IMR-90 (cell line): ENCODE measurements around the gene PANX1. TPM values are rescaled to one million over a fixed set of nuclear protein-coding genes. Genes with fewer than 3 reads are reported as not detected.

ENCODE experiments used
- ATAC-seq: fragments of 200-7000 bp; cut with Tn5 transposase; 2 replicates; pipeline ENCODE4 v1.9.1; 2020; ENCODE audit warnings: low read depth, mild to moderate bottlenecking, moderate library complexity
- BruUV-seq: library from RNA; stranded (reverse); fragments of 400-500 nt; replicated peaks from 2 replicates; lab custom pipeline; 2021; lab: Mats Ljungman, UMichigan
- CTCF ChIA-PET: fragments of 300-600 bp; formaldehyde crosslinking; extraction: SDS; loops from one replicate; lab custom pipeline; 2021; ENCODE audit warnings: antibody characterized with exemption; lab: Yijun Ruan, JAX
- POLR2A ChIA-PET: fragments of 300-600 bp; sonication (Branson Sonifier 250); formaldehyde crosslinking; loops from one replicate; lab custom pipeline; 2022; ENCODE audit warnings: antibody characterized with exemption; ENCODE audit not compliant: unreplicated experiment; lab: Charles Lee
- DNase-seq: peaks from one replicate; pipeline ENCODE4 v3.0.0; 2013
- H2AFZ ChIP-seq: replicated peaks from 2 replicates; pipeline ENCODE3; 2013; ENCODE audit warnings: low read length, mild to moderate bottlenecking; ENCODE audit not compliant: poor library complexity
- H2AK5ac ChIP-seq: 2 replicates; pipeline ENCODE4 v1.6.1; 2013; ENCODE audit warnings: low read depth, low read length, inconsistent platforms
- H2AK9ac ChIP-seq: replicated peaks from 2 replicates; pipeline ENCODE3; 2013; ENCODE audit warnings: mild to moderate bottlenecking, low read depth, low read length, moderate library complexity; ENCODE audit not compliant: poor library complexity
- H2BK120ac ChIP-seq: 2 replicates; pipeline ENCODE4 v1.6.1; 2013; ENCODE audit warnings: low read depth, low read length, inconsistent platforms
- H2BK15ac ChIP-seq: 3 replicates; pipeline ENCODE4 v1.6.1; 2013; ENCODE audit warnings: low read depth, low read length, inconsistent platforms
- H2BK20ac ChIP-seq: 2 replicates; pipeline ENCODE4 v1.6.1; 2013; ENCODE audit warnings: low read depth, mild to moderate bottlenecking, inconsistent platforms, low read length, moderate library complexity
- H2BK5ac ChIP-seq: 2 replicates; pipeline ENCODE4 v1.6.1; 2013; ENCODE audit warnings: mild to moderate bottlenecking, low read depth, low read length, inconsistent platforms; ENCODE audit not compliant: poor library complexity, severe bottlenecking
- H3K14ac ChIP-seq: replicated peaks from 2 replicates; pipeline ENCODE4 v1.6.1; 2013; ENCODE audit warnings: low read depth, low read length, inconsistent platforms
- H3K18ac ChIP-seq: 2 replicates; pipeline ENCODE4 v1.6.1; 2013; ENCODE audit warnings: low read depth, low read length, control low read depth
- H3K23ac ChIP-seq: 2 replicates; pipeline ENCODE4 v1.6.1; 2013; ENCODE audit warnings: low read depth, low read length, inconsistent platforms
- H3K27ac ChIP-seq: 2 replicates; pipeline ENCODE4 v1.5.1; 2013; ENCODE audit warnings: mild to moderate bottlenecking, control low read depth, low read length; ENCODE audit not compliant: insufficient read depth
- H3K27me3 ChIP-seq: 2 replicates; pipeline ENCODE4 v1.6.1; 2013; ENCODE audit warnings: low read length; ENCODE audit not compliant: control insufficient read depth, insufficient read depth
- H3K36me3 ChIP-seq: 2 replicates; pipeline ENCODE4 v1.6.1; 2013; ENCODE audit warnings: low read length, mixed read lengths; ENCODE audit not compliant: control insufficient read depth, insufficient read depth
- H3K4ac ChIP-seq: 2 replicates; pipeline ENCODE4 v1.6.1; 2013; ENCODE audit warnings: low read depth, low read length, inconsistent platforms
- H3K4me1 ChIP-seq: 2 replicates; pipeline ENCODE4 v1.6.1; 2013; ENCODE audit warnings: low read length, mixed read lengths; ENCODE audit not compliant: control insufficient read depth, insufficient read depth
- H3K4me2 ChIP-seq: 2 replicates; pipeline ENCODE4 v1.6.1; 2013; ENCODE audit warnings: low read depth, mild to moderate bottlenecking, control low read depth, low read length, moderate library complexity
- H3K4me3 ChIP-seq: 2 replicates; pipeline ENCODE4 v1.5.1; 2013; ENCODE audit warnings: low read depth, mild to moderate bottlenecking, control low read depth, low read length, moderate library complexity; ENCODE audit not compliant: insufficient read depth
- H3K56ac ChIP-seq: 2 replicates; pipeline ENCODE4 v1.6.1; 2013; ENCODE audit warnings: low read length, inconsistent platforms; ENCODE audit not compliant: insufficient read depth; ENCODE audit errors: extremely low read depth
- H3K79me1 ChIP-seq, 2 experiments: 2 replicates each; pipeline ENCODE4 v1.6.1; 2013; ENCODE audit warnings: low read length in 2 of 2, inconsistent platforms in 1 of 2, low read depth in 1 of 2
- H3K9ac ChIP-seq: 2 replicates; pipeline ENCODE4 v1.6.1; 2013; ENCODE audit warnings: low read depth, low read length, control low read depth
- H3K9me1 ChIP-seq: 2 replicates; pipeline ENCODE4 v1.6.1; 2013; ENCODE audit warnings: low read length, inconsistent platforms; ENCODE audit not compliant: insufficient read depth
- H3K9me3 ChIP-seq: 2 replicates; pipeline ENCODE4 v1.6.1; 2013; ENCODE audit warnings: low read length; ENCODE audit not compliant: control insufficient read depth, insufficient read depth
- H4K20me1 ChIP-seq: 2 replicates; pipeline ENCODE4 v1.6.1; 2013; ENCODE audit warnings: low read length, inconsistent platforms; ENCODE audit not compliant: insufficient read depth
- H4K5ac ChIP-seq: 2 replicates; pipeline ENCODE4 v1.6.1; 2013; ENCODE audit warnings: mild to moderate bottlenecking, low read depth, low read length, control low read depth
- H4K8ac ChIP-seq, 2 experiments: 2 replicates each; pipeline ENCODE4 v1.6.1; 2013; ENCODE audit warnings: low read depth in 2 of 2, low read length in 2 of 2, control low read depth in 1 of 2, inconsistent platforms in 1 of 2
- H4K91ac ChIP-seq: 2 replicates; pipeline ENCODE4 v1.6.1; 2013; ENCODE audit warnings: low read depth, low read length, inconsistent platforms; ENCODE audit not compliant: insufficient read depth
- CEBPB ChIP-seq: IDR thresholded peaks from 2 replicates; pipeline ENCODE4 v1.6.1; 2012; ENCODE audit warnings: low read depth, low read length, improper control_type of control experiment
- CHD1 ChIP-seq: IDR thresholded peaks from 2 replicates; pipeline ENCODE4 v1.6.1; 2012; ENCODE audit warnings: low read depth, low read length, improper control_type of control experiment
- FOS ChIP-seq: fragments of 150-350 bp; IDR thresholded peaks from 2 replicates; pipeline ENCODE4 v1.6.1; 2016; ENCODE audit warnings: low read depth, low read length
- MAFK ChIP-seq: IDR thresholded peaks from 2 replicates; pipeline ENCODE4 v1.6.1; 2012; ENCODE audit warnings: low read depth, low read length, improper control_type of control experiment
- MAZ ChIP-seq: IDR thresholded peaks from 2 replicates; pipeline ENCODE4 v1.6.1; 2012; ENCODE audit warnings: low read depth, mild to moderate bottlenecking, low read length, improper control_type of control experiment, moderate library complexity, borderline replicate concordance
- MXI1 ChIP-seq: IDR thresholded peaks from 2 replicates; pipeline ENCODE4 v1.6.1; 2012; ENCODE audit warnings: low read depth, mild to moderate bottlenecking, low read length, moderate library complexity, borderline replicate concordance
- NFE2L2 ChIP-seq: fragments of 150-350 bp; IDR thresholded peaks from 2 replicates; pipeline ENCODE4 v1.6.1; 2016; ENCODE audit warnings: low read depth, mild to moderate bottlenecking, low read length
- POLR2A ChIP-seq: IDR thresholded peaks from 2 replicates; pipeline ENCODE4 v1.6.1; 2012; ENCODE audit warnings: mild to moderate bottlenecking, low read depth, low read length
- RAD21 ChIP-seq: IDR thresholded peaks from 2 replicates; pipeline ENCODE4 v1.6.1; 2012; ENCODE audit warnings: low read length, improper control_type of control experiment
- RCOR1 ChIP-seq: IDR thresholded peaks from 2 replicates; pipeline ENCODE4 v1.6.1; 2012; ENCODE audit warnings: mild to moderate bottlenecking, low read length, improper control_type of control experiment; ENCODE audit not compliant: insufficient replicate concordance
- RFX5 ChIP-seq: IDR thresholded peaks from 2 replicates; pipeline ENCODE4 v1.8.0; 2012; ENCODE audit warnings: low read depth, mild to moderate bottlenecking, low read length, moderate library complexity
- SMC3 ChIP-seq: fragments of 150-350 bp; IDR thresholded peaks from 2 replicates; pipeline ENCODE4 v1.6.1; 2016; ENCODE audit warnings: low read depth, mild to moderate bottlenecking, antibody characterized with exemption, low read length, moderate library complexity
- WGBS, 2 experiments: methylation state at CpG; one replicate each; pipeline versions ENCODE4 v1.1.5 to v1.1.7; 2013; ENCODE audit warnings: missing lambda C conversion rate in 2 of 2; ENCODE audit not compliant: insufficient read length in 1 of 2; ENCODE audit errors: extremely low coverage in 2 of 2; 5-methylcytosine and 5-hydroxymethylcytosine counted together
- dilution Hi-C: fragments of 300-500 bp; cut with HindIII; formaldehyde crosslinking; loops from one replicate; pipeline ENCODE4 v1.14.3; 2018; ENCODE audit warnings: low sequenced_read_pairs; ENCODE audit not compliant: unreplicated experiment
- in situ Hi-C: fragments of 300-500 bp; cut with MboI; formaldehyde crosslinking; loops from 3 replicates; pipeline ENCODE4 v1.14.3; 2019; ENCODE audit warnings: low sequenced_read_pairs, inconsistent platforms, mixed read lengths
- intact Hi-C: fragments of 100-400 bp; cut with micrococcal nuclease; formaldehyde crosslinking; loops from 2 replicates; pipeline ENCODE4 v1.10.0; 2022
- polyA plus RNA-seq, 3 experiments: library from polyadenylated mRNA; depleted of rRNA; stranded (reverse); fragments of >200 nt; gene quantifications; 2 replicates each; pipeline ENCODE4 v1.2.3, GENCODE V29; 2012; ENCODE audit warnings: low replicate concordance in 1 of 3
- total RNA-seq: library from RNA; depleted of rRNA; stranded (reverse); fragments of >200 nt; gene quantifications from 2 replicates; pipeline ENCODE4 v1.2.3, GENCODE V29; 2012
- TF ChIP-seq, protein P1 (sequence below): fragments of 150-350 bp; IDR thresholded peaks from 2 replicates; pipeline ENCODE4 v1.6.1; 2016; ENCODE audit warnings: low read depth, mild to moderate bottlenecking, low read length, moderate library complexity, borderline replicate concordance
- TF ChIP-seq, protein P2 (sequence below): conservative IDR thresholded peaks from 2 replicates; pipeline ENCODE4 v1.5.1; 2012; ENCODE audit warnings: mild to moderate bottlenecking, low read depth, low read length, improper control_type of control experiment

PANX1 gene
- total and polyA plus RNA-seq, 2 of the 4 experiments (the other 2 are of a cell fraction): 29.8 to 70.8 TPM

DNA sequence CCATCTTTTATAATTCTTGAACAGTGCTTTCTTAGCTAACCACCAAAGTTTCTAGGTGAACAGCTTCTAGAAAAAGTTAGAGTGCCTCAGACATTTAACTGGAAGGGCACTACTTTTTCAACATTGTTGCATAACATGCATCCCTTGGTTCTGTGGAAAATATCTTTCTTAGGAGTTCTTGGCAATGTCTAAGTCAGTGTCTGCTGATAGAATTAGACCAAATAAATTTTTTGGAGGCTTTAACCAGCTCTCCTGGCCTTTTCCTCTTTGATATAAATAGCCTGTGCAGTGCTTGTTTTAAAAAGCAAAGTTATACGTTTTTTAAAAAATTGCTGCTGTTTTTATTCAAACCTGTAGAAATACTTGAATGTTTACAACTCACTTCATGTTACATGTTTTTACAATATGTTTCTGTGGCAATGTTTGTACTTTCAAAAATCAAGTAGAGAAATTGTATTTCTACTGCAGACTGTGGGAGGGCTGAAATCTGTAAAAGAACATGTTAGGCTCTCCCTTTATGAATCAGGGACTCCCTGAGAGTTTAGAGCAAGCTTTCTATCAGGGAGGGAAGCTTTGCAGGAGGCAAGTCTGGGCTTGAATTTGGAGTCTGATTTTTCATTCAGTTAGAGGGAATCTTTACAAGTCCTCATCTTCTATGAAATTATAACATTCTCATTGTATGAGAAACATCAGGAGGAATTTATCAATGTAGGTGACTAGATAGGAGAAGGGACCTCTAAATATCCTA lies 16.3 kb upstream of the PANX1 start:
- Histone ChIP-seq H3K56ac (no peak overlapping the region), H3K18ac (peak overlapping the region; percentile 54; the same call in 1 of the 2 replicates), H2BK20ac (no peak overlapping the region), H3K27ac (no peak overlapping the region), H3K4me1 (no peaks in the 10 kb centered on the region; the same call in 1 of the 2 replicates), H2BK15ac (no peak overlapping the region), H3K14ac (no peak overlapping the region), H3K23ac (no peak overlapping the region), H3K27me3 (peaks cover 2% of the 10 kb centered on the region; the same call in 1 of the 2 replicates), H3K4me2 (no peak overlapping the region), H3K9me1 (peaks cover 4% of the 10 kb centered on the region), H3K9ac (no peak overlapping the region), H4K8ac (no peak overlapping the region), H3K4me3 (no peak overlapping the region), H3K36me3 (no peaks in the 10 kb centered on the region), H4K20me1 (no peaks in the 10 kb centered on the region), H3K79me1 (peaks cover 0 to 3% of the 10 kb centered on the region in 2 experiments; a peak in 1 of 4 replicates), H3K4ac (no peak overlapping the region), H2AK5ac (no peak overlapping the region), H2BK5ac (no peak overlapping the region), H2AFZ (no peak overlapping the region), H2AK9ac (no peak overlapping the region), H4K5ac (no peak overlapping the region), H2BK120ac (no peak overlapping the region), H4K91ac (no peak overlapping the region), H3K9me3 (no peaks in the 10 kb centered on the region)
- no TSS peak for BruUV-seq
- ATAC-seq: 0 out of 2 replicates have a peak, but pooled peaks have one; percentile 21
- CTCF ChIA-PET: no interaction called here
- WGBS, 2 experiments: no CpG with 5 or more reads among the region's 1 CpG
- intact Hi-C loops: no loop called here
- in situ Hi-C loops: no loop called here
- dilution Hi-C loops: no loop called here
- POLR2A ChIA-PET: no interaction called here
- TF ChIP-seq NFE2L2 (no peak), POLR2A (no peak), RFX5 (no peak), MXI1 (no peak), CHD1 (no peak), CEBPB (no peak), RCOR1 (no peak), MAFK (no peak), RAD21 (no peak), SMC3 (no peak), MAZ (no peak), FOS (no peak)
- TF ChIP-seq, protein P1, sequence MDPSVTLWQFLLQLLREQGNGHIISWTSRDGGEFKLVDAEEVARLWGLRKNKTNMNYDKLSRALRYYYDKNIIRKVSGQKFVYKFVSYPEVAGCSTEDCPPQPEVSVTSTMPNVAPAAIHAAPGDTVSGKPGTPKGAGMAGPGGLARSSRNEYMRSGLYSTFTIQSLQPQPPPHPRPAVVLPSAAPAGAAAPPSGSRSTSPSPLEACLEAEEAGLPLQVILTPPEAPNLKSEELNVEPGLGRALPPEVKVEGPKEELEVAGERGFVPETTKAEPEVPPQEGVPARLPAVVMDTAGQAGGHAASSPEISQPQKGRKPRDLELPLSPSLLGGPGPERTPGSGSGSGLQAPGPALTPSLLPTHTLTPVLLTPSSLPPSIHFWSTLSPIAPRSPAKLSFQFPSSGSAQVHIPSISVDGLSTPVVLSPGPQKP: no peak
- TF ChIP-seq, protein P2, sequence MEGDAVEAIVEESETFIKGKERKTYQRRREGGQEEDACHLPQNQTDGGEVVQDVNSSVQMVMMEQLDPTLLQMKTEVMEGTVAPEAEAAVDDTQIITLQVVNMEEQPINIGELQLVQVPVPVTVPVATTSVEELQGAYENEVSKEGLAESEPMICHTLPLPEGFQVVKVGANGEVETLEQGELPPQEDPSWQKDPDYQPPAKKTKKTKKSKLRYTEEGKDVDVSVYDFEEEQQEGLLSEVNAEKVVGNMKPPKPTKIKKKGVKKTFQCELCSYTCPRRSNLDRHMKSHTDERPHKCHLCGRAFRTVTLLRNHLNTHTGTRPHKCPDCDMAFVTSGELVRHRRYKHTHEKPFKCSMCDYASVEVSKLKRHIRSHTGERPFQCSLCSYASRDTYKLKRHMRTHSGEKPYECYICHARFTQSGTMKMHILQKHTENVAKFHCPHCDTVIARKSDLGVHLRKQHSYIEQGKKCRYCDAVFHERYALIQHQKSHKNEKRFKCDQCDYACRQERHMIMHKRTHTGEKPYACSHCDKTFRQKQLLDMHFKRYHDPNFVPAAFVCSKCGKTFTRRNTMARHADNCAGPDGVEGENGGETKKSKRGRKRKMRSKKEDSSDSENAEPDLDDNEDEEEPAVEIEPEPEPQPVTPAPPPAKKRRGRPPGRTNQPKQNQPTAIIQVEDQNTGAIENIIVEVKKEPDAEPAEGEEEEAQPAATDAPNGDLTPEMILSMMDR: no peak
- no peak for DNase-seq
